Measurements from ENCODE around the gene UBLCP1. TPM values are rescaled to one million over a fixed set of nuclear protein-coding genes. Genes with fewer than 3 reads are reported as not detected.
"Not testable (repeated sequence)": the region's sequence is repeated elsewhere in the genome, so short reads cannot be mapped to it uniquely, and the experiment has no call there.

UBLCP1 gene
- total RNA-seq, 1 experiment from 2014 or later = 44.4 TPM

GRCh38 chr5:159249158-159249557 is 13.9 kb upstream of the UBLCP1 start:
- no peak for DNase-seq (ENCODE audit: low spot score)

- no peak for DNase-seq (ENCODE audit: low spot score)
Observed at GRCh38 chr5:159252195-159252594, 10.9 kb upstream of the UBLCP1 start.

- DNase-seq (ENCODE audit: low spot score) = no peak
Observed at GRCh38 chr5:159257007-159257406, 6.1 kb upstream of the UBLCP1 start.

GRCh38 chr5:159257629-159258283 is 5.3 kb upstream of the UBLCP1 start:
- no peak for DNase-seq (ENCODE audit: low spot score)

- DNase-seq (ENCODE audit: low spot score) = no peak
Observed at GRCh38 chr5:159258361-159258760, 4.7 kb upstream of the UBLCP1 start.

- not testable (repeated sequence) for DNase-seq (ENCODE audit: low spot score)
Observed at GRCh38 chr5:159260212-159260611, 2.9 kb upstream of the UBLCP1 start.

- DNase-seq (ENCODE audit: low spot score) = no peak
Observed at GRCh38 chr5:159262472-159262858, 625 bp upstream of the UBLCP1 start.

- DNase-seq (ENCODE audit: low spot score) = no peak
Observed at GRCh38 chr5:159263569-159263905, 447 bp downstream of the UBLCP1 start.

- DNase-seq (ENCODE audit: low spot score) = not testable (repeated sequence)
Observed at GRCh38 chr5:159266764-159267163, 3.7 kb downstream of the UBLCP1 start.

- no peak for DNase-seq (ENCODE audit: low spot score)
Observed at GRCh38 chr5:159269723-159270122, 6.6 kb downstream of the UBLCP1 start.

- no peak for DNase-seq (ENCODE audit: low spot score)
Observed at GRCh38 chr5:159273923-159274322, 10.8 kb downstream of the UBLCP1 start.

GRCh38 chr5:159274676-159275075 is 11.6 kb downstream of the UBLCP1 start:
- no peak for DNase-seq (ENCODE audit: low spot score)

GRCh38 chr5:159286420-159287035 is 23.4 kb downstream of the UBLCP1 start:
- DNase-seq (ENCODE audit: low spot score) = peak; percentile 20

- no peak for DNase-seq (ENCODE audit: low spot score)
Observed at GRCh38 chr5:159290741-159291140, 27.7 kb downstream of the UBLCP1 start.

GRCh38 chr5:159294921-159295320 is 31.8 kb downstream of the UBLCP1 start:
- no peak for DNase-seq (ENCODE audit: low spot score)

GRCh38 chr5:159297300-159297699 is 34.2 kb downstream of the UBLCP1 start:
- not testable (repeated sequence) for DNase-seq (ENCODE audit: low spot score)

- DNase-seq (ENCODE audit: low spot score) = no peak
Observed at GRCh38 chr5:159301466-159301865, 38.4 kb downstream of the UBLCP1 start.

GRCh38 chr5:159301929-159302860 is 39.1 kb downstream of the UBLCP1 start:
- not testable (repeated sequence) for DNase-seq (ENCODE audit: low spot score)

- no peak for DNase-seq (ENCODE audit: low spot score)
Observed at GRCh38 chr5:159303286-159303685, 40.2 kb downstream of the UBLCP1 start.

- DNase-seq (ENCODE audit: low spot score) = no peak
Observed at GRCh38 chr5:159304961-159305595, 42.0 kb downstream of the UBLCP1 start.

GRCh38 chr5:159309689-159310433 is 46.8 kb downstream of the UBLCP1 start:
- DNase-seq (ENCODE audit: low spot score) = no peak

Measured in H4 (cell line).